Esophagus squamous epithelium (tissue), 4 donors: Measurements from ENCODE around the gene KLHL40.

Experiments used
- POLR2A ChIP-seq, 4 donors: fragments of 450-650 bp; IDR thresholded peaks; one replicate each; pipeline ENCODE4 v1.6.1; 2017; ENCODE audit warnings: antibody characterized with exemption in 4 of 4, mild to moderate bottlenecking in 4 of 4, moderate library complexity in 3 of 4
- TF ChIP-seq, protein P1 (sequence below), 6 experiments: fragments of 450-650 bp in 4 of 6; fragments of 200-600 bp in 2 of 6; sonication (generic) in 2 of 6; IDR thresholded peaks; one replicate each; pipeline ENCODE4 v1.5.1; 2016 to 2019; ENCODE audit warnings: antibody characterized with exemption in 6 of 6, mild to moderate bottlenecking in 4 of 6, moderate library complexity in 4 of 6

DNA sequence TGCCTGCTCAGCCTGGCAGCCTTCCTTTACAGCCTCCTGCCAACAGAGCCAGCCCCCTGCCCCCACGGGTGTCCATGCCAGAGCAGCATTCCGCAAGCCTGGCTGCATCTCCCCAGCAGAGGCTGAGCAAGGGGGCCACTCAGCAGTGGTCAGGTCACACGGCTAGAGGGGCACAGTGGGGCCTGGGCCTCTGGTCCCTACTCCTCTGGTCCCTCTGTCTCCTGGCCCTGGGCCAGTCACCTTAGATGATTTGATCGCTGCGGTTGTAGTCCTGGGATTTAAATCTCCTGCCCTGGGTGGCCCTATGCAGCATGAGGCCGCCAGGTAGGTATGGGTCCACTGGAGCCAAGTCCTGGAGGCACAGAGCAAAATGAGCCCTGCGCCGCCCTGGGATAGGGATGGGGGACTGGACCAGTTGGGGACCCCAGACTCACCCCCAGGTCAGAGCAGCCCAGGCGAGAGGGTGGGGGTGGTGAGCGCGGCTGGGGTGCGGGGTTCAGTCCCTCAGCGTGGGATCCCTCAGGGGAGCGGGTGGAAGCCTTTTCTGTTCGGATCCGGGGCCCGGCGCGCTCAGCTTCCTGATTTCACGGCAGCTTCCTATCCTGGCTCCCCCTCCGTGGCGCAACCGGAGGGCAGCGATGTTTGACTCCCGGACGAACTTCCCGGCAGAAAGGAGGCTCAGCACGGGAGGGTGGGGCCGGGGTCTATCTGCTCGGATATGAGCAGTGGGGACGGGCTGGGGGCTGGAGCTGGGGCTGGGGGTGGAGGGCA lies 31.6 kb upstream of the KLHL40 start, which contains the start of gene ZBTB47:
- TF ChIP-seq, protein P1, sequence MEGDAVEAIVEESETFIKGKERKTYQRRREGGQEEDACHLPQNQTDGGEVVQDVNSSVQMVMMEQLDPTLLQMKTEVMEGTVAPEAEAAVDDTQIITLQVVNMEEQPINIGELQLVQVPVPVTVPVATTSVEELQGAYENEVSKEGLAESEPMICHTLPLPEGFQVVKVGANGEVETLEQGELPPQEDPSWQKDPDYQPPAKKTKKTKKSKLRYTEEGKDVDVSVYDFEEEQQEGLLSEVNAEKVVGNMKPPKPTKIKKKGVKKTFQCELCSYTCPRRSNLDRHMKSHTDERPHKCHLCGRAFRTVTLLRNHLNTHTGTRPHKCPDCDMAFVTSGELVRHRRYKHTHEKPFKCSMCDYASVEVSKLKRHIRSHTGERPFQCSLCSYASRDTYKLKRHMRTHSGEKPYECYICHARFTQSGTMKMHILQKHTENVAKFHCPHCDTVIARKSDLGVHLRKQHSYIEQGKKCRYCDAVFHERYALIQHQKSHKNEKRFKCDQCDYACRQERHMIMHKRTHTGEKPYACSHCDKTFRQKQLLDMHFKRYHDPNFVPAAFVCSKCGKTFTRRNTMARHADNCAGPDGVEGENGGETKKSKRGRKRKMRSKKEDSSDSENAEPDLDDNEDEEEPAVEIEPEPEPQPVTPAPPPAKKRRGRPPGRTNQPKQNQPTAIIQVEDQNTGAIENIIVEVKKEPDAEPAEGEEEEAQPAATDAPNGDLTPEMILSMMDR (IDR thresholded peaks at IDR 0.05), result no peak
- TF ChIP-seq POLR2A (IDR thresholded peaks at IDR 0.05), result no peak
